Measurements from ENCODE around the gene PPP2R2C.

Gene PPP2R2C

DNA sequence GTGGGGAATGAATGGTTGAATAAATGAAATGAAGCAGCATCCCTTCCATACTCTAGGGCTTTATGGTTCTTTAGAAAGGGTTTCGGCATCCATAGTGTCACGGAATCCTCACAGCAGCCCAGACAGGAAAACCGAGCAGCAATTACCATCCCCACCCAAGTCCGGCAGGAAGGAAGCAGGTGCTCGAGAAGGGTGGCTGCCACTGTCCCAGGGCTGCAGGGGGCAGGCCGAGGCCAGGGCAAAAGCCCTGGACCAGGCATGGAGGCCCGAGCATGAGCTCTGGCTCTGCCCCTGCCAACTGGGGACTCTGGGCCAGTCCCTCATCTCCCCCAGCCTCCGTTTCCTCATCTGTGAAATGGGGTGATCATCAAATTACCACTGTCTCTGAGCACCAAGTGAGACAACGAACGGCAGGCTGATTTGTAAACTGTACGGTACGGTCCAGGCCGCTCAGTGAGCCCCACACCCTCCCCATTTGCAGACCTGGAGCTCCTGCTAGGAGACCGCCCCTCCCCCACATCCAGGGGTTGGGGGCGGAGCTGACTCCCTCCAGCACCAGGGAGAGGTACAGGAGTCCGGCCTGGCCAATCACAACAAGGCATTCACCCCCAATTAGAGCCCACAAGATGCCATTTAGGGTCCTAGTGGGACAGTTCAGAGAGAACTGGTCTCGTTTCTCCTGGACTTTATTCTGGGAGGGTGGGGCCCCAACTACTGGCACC is 102.3 kb downstream of the PPP2R2C start:
- TF ChIP-seq, protein P1, sequence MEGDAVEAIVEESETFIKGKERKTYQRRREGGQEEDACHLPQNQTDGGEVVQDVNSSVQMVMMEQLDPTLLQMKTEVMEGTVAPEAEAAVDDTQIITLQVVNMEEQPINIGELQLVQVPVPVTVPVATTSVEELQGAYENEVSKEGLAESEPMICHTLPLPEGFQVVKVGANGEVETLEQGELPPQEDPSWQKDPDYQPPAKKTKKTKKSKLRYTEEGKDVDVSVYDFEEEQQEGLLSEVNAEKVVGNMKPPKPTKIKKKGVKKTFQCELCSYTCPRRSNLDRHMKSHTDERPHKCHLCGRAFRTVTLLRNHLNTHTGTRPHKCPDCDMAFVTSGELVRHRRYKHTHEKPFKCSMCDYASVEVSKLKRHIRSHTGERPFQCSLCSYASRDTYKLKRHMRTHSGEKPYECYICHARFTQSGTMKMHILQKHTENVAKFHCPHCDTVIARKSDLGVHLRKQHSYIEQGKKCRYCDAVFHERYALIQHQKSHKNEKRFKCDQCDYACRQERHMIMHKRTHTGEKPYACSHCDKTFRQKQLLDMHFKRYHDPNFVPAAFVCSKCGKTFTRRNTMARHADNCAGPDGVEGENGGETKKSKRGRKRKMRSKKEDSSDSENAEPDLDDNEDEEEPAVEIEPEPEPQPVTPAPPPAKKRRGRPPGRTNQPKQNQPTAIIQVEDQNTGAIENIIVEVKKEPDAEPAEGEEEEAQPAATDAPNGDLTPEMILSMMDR (IDR thresholded peaks at IDR 0.05; ENCODE audit: control insufficient read depth, insufficient read depth, low read depth, low read length, missing control alignments): no peak
- no peak for DNase-seq (ENCODE audit: low read depth)
- H3K4me3 ChIP-seq (ENCODE audit: control insufficient read depth, low read depth, low read length): no peak overlapping the region

DNA sequence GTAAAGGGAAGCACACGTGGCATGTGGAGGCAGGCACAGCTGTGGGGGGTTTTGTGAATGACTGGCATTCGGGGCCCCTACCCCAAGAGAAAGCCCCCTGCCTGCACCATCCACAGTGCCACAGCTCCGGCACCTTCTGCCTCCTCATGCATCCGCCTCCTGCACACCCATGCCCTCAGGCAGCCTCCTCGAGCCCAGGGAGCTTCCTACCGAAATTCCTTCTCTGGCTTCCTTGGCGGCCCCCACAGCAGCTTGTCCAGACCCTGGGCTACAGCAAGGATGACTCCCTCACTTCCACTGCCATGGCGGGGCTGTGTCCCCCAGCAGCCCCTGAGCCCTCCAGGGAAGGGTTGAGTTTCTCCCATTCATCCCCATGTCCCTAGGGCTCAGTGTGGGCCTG is 102.9 kb downstream of the PPP2R2C start:
- TF ChIP-seq, protein P1 (IDR thresholded peaks at IDR 0.05; ENCODE audit: control insufficient read depth, insufficient read depth, low read depth, low read length, missing control alignments): no peak
- no peak for DNase-seq (ENCODE audit: low read depth)
- no peak overlapping the region for H3K4me3 ChIP-seq (ENCODE audit: control insufficient read depth, low read depth, low read length)

DNA sequence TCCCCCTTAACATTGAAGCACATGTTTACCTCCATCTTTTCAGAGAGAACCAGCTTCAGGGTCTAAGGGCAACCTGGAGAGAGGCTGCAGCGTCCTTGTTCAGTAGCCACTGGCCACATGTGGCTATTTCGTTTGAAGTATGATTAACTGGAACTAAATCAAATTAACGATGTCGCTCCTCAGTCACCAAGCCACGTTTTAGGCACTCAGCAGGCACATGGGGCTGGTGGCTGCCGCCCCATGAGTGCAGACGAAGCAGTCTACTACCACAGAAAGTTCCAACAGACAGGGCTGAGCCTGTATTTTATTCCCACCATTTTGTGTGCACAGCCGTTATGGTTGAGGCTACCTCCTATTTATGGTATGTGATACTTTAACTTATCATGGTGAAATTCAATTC is 103.4 kb downstream of the PPP2R2C start:
- TF ChIP-seq, protein P1 (IDR thresholded peaks at IDR 0.05; ENCODE audit: control insufficient read depth, insufficient read depth, low read depth, low read length, missing control alignments): no peak
- no peak overlapping the region for H3K4me3 ChIP-seq (ENCODE audit: control insufficient read depth, low read depth, low read length)
- DNase-seq (ENCODE audit: low read depth): no peak

DNA sequence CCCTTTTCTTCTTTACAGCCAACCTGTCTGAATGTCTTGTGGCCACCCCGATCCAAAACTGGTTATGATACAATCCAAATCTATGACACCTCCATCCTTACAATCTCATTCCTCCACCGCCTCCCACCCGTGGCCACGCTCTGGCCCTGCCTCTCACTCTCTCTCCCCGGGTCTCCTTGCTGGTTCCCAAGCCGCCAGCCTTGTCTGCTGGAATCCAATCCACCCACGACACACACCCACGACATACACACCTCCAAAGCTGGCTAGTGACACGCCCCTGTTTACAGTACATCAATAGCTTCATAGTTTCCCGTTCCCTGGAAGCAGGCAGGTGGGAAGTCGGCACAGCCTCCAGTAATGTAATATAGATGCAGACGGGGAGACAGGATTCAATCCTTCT is 103.8 kb downstream of the PPP2R2C start:
- H3K4me3 ChIP-seq (ENCODE audit: control insufficient read depth, low read depth, low read length): no peak overlapping the region
- DNase-seq (ENCODE audit: low read depth): no peak
- TF ChIP-seq, protein P1 (IDR thresholded peaks at IDR 0.05; ENCODE audit: control insufficient read depth, insufficient read depth, low read depth, low read length, missing control alignments): no peak

DNA sequence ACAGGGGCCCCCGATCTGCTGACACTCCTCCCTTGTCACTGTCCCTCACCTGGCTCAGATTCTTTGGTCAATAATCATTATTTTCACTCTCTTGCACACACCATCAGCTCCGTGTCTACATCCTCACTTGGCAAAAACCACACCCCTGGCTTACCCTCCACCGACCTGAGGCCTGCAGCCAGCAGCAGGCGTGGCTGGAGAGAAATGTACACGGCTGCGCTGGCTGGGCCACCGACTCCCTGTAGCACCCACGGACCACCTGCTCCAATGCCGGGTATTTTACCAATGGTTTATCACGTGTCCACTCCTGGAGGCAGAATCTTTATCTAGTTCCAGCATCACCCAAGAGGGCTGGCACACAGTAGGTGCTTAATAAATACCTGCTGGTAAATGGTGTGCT is 104.3 kb downstream of the PPP2R2C start:
- TF ChIP-seq, protein P1 (IDR thresholded peaks at IDR 0.05; ENCODE audit: control insufficient read depth, insufficient read depth, low read depth, low read length, missing control alignments): no peak
- no peak for DNase-seq (ENCODE audit: low read depth)
- no peak overlapping the region for H3K4me3 ChIP-seq (ENCODE audit: control insufficient read depth, low read depth, low read length)

DNA sequence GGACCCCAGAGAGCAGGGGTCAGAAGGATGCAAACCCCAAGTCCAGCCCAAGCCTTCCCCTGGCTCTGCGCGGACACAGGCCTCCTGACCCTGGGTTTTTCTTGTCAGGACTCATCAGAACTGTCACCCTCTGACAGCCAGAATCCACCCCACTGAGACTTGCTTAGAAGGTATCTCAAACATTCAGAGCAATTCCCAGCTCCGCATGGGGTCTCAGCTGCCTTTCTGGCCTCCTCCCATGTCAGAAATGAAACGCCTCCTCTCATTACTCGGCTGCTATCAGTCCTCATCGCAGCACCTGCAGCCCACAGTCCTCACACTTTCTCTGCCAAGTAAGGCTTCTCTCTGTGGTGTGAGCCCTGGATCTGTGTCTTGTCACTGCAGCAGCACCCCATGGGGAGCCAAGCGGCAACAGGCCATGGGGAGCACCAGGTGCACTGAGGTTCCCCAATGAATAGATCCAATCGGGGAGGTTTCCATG is 105.0 kb downstream of the PPP2R2C start:
- H3K4me3 ChIP-seq (ENCODE audit: control insufficient read depth, low read depth, low read length): no peak overlapping the region
- TF ChIP-seq, protein P1 (IDR thresholded peaks at IDR 0.05; ENCODE audit: control insufficient read depth, insufficient read depth, low read depth, low read length, missing control alignments): no peak
- no peak for DNase-seq (ENCODE audit: low read depth)
